ENCODE data around the gene MBNL2.

The MBNL2 gene

DNA sequence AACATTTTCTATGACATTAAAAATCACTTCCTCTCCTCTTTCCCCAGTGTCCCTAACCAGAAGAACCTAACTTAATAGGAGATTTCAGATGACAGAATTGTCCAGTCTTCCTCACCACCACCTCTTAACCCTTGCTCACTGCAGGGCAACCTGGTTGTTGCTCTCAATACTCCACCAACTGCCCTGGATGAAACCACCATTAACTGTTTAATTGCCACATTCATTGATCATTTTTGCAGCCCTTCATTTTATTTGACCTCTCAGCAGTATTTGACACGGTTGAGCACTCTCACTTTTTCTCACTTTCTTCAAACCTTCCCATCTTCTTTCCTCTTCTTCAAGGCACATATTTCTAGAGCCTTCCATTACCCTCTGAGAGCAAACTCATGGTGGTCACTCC lies 84.0 kb downstream of the MBNL2 start:
- no peak for DNase-seq

DNA sequence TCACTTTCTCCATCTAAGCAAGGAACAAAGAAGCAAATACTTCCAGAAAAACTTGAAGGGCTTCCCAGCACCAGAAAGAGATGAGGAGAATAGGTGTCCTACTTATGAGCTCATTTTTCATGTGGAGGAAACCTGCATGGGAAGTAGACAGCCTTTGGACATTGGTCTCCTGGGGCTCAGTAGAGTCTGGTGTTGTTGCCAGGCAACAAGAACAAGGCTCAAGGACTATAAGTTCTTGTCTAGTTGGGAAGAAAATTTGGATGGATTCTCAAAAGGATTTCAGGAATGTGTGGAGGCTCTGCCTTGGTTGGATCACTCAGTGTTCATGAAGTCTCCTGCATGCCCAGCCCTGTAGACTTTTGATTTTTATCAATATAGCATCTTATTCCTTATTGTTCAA lies 84.5 kb downstream of the MBNL2 start:
- DNase-seq = no peak

DNA sequence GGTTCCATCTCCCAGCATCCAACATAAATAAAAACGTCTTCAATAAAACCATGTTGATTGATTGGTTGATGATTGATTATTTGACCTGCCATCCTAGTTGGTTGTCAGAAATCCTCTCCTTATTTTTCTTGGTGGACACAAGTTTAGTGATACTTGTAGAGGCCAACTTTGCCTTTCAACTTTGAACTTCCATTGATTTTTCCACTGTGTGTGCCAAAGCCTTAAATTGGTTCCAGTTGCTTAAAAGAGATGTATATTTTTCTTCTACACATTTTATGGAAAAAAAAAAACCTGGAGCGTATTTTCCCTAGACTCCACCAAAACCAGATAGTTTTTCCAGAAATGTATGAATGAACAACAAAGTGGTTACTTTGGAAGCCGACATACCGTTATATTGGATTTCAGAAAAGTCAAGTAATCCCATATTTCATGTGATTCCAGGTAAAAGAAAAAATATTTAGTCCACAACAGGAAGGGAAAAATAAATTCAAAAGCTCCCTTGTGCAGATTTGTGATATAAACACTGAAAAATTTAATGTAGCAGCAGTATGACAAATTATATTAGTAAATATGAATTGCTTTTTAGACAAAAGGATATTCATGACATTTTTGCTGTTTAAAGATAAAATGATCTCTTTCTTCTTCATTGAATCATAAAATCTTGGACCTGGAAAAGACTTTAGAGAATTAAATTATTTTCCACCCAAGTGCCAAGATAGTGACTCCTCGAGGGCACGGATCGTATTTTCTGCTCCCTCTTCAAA lies 85.2 kb downstream of the MBNL2 start:
- DNase-seq = no peak

- no peak for DNase-seq
Measured at GRCh38 chr13:97307882-97308624, 85.9 kb downstream of the MBNL2 start.

DNA sequence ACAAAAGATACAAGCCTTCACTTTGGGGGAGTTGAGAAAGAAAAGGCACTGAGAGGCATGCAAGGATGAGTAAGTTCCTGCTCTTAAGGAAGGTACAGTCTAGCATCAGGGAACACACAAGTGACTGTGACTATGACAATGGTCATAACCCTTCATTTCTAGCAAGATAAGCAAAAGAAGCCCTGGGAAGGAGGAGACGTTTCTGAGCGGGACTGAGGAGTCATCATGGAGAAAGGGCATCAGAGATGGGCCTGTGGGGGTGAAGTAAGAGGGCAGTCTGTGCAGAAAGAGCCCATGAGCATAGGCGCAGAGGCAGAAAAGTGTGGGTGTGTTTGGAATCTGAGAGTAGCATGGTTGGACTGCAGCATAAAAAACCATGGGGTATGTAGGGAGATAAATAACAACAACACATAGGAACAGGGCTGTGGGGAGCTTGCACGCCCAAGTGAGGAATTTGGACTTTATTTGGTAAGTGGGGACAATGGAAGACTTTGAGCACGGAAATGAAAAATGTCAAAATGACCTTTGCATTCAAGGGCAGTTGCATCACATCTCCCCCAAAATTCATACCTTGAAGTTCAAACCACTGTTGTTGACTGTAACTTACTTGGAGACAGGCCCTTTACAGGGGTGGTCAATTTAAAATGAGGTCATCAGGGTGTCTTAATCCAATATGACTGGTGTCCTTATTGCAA lies 86.7 kb downstream of the MBNL2 start:
- DNase-seq = no peak

DNA sequence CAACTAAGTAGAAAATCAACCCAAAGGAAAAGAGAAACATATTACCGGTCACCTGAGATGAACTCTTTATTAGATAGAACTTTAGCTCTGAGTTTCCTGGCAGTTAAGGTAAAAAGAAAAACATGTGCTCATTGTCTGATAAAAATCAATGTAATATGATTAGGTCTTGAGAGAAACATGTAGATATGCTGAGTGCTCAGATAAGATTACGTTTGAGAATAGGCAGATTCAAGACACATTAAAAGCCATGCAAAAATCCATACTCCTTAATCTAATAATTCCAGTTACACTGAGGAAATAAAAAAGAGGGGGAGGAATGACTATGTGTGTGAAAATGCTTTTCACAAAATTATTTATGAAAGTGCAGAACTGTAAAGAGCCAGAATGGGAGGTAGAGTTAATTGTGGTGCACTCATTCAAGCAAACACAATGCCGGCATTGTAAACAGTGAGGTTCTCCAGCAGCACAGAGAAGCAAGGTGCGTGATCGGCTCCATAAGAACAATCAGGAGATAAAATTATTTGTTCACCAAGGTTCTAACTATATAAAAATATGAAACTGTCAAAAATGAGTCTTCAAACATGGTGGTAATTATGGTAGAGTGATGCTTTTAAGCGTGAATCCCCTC lies 88.8 kb downstream of the MBNL2 start:
- DNase-seq = no peak

DNA sequence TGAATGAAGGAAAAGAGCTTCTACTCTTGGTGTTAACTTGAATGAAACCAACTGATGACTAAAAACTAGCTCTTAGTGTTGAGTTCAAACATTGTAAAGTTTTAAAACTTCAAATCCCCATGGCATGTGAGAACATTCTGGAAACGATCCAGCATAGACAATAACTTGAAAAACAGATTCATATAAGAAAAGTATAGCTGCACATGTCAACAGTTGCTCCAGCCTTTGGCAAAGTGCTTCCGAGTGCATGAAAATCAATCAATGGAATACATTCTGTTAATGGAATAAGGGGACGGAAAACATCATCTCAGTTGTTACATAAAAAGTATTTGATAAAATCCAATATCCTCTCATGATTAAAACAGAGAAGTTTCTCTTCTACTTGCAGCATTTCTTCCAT lies 89.8 kb downstream of the MBNL2 start:
- DNase-seq = no peak

GRCh38 chr13:97313551-97314260 lies 91.6 kb downstream of the MBNL2 start:
- DNase-seq = no peak

GRCh38 chr13:97316390-97316789 lies 94.3 kb downstream of the MBNL2 start:
- no peak for DNase-seq

DNA sequence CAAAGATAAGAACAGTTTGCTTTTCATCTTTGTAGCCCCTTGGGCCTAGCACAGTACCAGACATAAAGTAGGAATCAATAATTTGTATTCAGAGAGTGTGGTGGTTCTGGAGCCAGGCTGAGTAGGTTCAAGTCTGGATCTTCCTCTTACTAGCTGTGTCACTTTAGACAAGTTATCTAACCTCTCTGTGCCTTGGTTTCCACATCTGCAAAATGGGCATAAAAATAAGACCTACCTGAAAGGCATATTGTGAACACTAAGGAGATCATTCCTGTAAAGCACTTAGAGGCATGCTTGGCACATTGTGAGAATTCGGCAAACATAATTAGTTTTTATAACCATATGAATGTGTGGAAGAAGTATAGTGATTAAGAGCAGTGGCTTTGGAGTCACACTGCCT lies 95.8 kb downstream of the MBNL2 start:
- no peak for DNase-seq

DNA sequence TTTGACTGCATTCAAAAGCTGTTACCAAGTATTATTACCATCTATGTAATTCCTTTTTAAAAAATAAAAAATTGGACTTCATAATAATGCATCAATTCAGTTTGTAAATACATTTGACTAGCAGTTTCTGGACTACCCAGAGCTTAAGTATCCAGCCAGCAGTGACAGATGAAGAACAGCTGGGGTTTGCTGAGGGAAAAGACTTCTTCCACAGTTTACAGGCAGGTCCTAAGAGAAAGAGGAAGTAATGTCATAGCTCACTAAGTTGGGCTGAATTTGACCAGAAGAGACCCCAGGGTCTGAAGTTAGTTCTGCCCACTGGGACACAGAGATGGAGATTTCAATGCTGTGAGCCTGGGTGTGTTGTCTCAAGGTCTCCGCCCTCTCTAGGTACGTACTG lies 96.4 kb downstream of the MBNL2 start:
- no peak for DNase-seq

DNA sequence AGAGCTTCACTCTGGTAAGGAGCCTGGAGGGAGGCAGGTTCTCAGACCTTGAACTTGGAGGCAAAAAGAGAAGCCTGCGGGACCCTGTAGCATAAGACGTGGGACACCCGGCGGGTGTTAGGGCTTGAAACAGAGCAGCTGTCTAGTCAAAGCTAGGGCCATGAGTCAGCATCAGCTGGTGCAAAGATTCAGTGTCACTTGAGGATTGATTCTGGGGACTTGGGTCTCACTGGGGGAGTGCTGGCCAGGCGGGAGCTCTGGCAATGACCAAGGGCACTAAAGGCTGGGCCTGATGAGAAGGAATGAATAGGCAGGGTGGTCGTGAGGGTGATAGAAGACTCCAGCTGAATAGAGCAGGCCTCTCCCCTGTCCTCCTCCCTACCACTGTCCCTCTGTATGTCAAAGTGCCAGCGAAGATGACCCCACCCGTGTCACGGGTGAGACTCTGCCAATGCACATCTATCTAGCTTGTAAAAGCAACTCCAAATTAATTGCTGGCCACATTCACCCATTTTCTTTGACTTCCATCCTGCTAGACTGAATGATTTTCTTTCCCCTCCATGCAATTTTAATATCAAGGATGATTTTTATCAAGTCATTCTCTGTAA lies 97.1 kb downstream of the MBNL2 start:
- DNase-seq = no peak

- no peak for DNase-seq
Measured at GRCh38 chr13:97321101-97321500, 99.0 kb downstream of the MBNL2 start.

DNA sequence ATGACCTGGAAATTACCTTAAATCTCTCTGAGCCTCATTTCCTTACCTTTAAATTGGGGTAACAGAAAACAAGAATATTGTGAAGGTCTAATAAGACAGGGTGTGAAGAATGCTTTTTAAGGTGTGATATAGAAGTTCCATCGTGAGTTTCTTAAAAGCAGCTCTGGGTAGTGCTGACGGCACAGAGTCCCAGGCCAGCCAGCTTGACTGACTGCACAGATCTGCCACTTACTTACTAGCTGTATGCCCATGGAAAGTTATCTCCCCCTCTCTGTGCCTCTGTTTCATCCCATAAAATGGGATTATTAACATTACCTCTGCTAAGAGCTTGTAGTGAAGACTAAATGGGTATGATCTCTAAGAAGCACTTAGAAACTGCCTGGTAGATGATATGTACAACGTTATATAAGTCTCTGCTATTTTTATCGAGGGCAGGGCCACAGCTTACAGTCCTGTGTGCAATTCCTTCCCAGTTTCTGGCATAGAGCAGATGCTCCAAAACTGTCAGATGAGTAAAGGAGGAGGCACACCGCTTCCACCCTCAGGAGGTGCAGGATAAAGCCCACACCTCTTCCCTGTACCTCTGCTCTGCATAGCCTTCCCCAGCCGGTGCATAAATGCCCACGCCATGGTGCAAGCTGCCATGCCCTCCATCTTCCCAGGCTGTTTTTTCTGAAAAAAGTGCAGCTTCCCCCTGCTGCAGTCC lies 99.6 kb downstream of the MBNL2 start:
- DNase-seq = no peak

GRCh38 chr13:97322740-97323342 lies 100.7 kb downstream of the MBNL2 start:
- no peak for DNase-seq

DNA sequence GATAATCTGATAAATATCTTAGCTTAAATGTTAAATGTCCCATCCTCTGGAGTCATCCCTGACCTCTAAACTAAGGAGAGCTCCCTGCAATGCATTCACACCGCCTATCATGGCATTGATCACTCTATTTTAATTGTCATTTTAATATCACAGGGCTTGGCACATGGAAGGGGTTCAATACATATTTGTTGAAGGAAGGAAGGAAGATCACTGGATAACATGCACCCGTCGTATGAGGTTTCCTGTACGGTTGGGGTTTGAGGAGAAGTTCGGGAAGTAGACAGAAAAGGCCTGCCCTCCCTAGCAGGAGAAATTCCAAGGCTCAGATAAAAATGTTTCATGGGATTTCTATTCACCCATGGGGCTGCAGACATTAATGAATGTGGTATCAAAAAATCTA lies 102.0 kb downstream of the MBNL2 start:
- no peak for DNase-seq

- no peak for DNase-seq
Measured at GRCh38 chr13:97325738-97326137, 103.6 kb downstream of the MBNL2 start.

- no peak for DNase-seq
Measured at GRCh38 chr13:97327086-97327485, 105.0 kb downstream of the MBNL2 start.

DNA sequence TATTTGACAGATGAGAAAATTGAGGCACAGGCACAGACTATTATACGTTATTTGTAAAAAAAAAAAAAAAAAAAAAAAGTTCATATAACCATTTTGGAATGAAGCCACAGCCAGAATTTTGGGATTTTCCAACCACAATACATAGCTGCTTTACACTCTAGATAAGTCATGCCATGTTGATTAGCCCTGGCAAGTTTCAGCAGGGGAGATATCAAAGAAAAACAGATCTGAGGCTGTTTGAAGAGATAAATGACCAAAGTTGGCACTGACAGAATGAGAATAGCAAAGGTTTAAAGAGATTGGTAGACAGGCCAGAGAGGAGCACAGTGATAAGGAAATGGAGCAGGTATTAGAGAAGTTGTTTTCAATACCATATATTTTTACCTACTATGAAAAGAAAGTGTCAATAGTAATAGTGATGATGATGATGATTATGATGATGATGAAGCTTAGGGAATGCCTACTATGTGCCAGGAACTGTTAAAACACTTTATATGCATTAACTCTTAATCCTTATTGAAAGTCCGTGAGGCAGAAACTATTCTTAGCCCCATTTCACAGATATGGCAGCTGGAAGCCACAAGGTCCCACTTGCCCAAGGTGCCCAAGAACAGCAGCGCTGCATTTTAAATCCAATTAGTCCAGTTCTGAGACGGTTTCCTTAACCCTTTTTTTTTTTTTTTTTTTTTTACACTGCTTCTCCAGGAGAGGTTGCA lies 105.5 kb downstream of the MBNL2 start:
- DNase-seq = no peak

- DNase-seq = no peak
Measured at GRCh38 chr13:97328222-97328790, 106.2 kb downstream of the MBNL2 start.

Data from activated T-cell treated with anti-CD3 and anti-CD28 coated beads for 4 hours (primary cell).